Colonic mucosa (tissue), 4 donors: ENCODE results near the gene HERPUD1. TPM values are rescaled to one million over a fixed set of nuclear protein-coding genes. Genes with fewer than 3 reads are reported as not detected.

Source experiments
- DNase-seq: peaks from one replicate; pipeline ENCODE4 v3.0.0-alpha.2; 2020
- H3K27ac ChIP-seq: fragments of 200-600 bp; one replicate; pipeline ENCODE4 v1.8.0; 2021
- H3K27me3 ChIP-seq: fragments of 200-600 bp; one replicate; pipeline ENCODE4 v1.8.0; 2021
- H3K36me3 ChIP-seq: fragments of 200-600 bp; one replicate; pipeline ENCODE4 v1.8.0; 2021
- H3K4me1 ChIP-seq: fragments of 200-600 bp; one replicate; pipeline ENCODE4 v1.8.0; 2021; ENCODE audit warnings: mild to moderate bottlenecking
- H3K4me3 ChIP-seq: fragments of 200-600 bp; one replicate; pipeline ENCODE4 v1.8.0; 2021
- H3K9ac ChIP-seq, 2 donors: one replicate each; pipeline ENCODE4 v1.7.0; 2013; ENCODE audit warnings: control low read depth in 2 of 2, low read depth in 2 of 2, low read length in 2 of 2
- H3K9me3 ChIP-seq: fragments of 200-600 bp; one replicate; pipeline ENCODE4 v1.8.0; 2021
- CTCF ChIP-seq: fragments of 200-600 bp; IDR thresholded peaks from one replicate; pipeline ENCODE4 v1.8.0; 2022; ENCODE audit warnings: antibody characterized with exemption, mild to moderate bottlenecking
- intact Hi-C: fragments of 100-400 bp; cut with DNase I; formaldehyde crosslinking; loops from one replicate; pipeline ENCODE4 v1.14.1; 2022
- total RNA-seq, 2 donors: library from RNA; stranded (reverse); fragmentation: NEBNext Ultra II Directional in 1 of 2; extraction: Animal tissue kit (Norgen Biotek cat#: 25700) in 1 of 2; gene quantifications; one replicate each; pipeline ENCODE4 v1.2.1, GENCODE V29; 2021
- donor health status: healthy.
- donor health status: DM: no; HTN: no; CAD: no.
- donor health status: DM: no; HTN: no; CAD: no.

Gene HERPUD1
- total RNA-seq, 2 donors from 2014 or later: 130 to 194 TPM

GRCh38 chr16:56975714-56976113, 43.8 kb downstream of the HERPUD1 start:
- H3K4me1 ChIP-seq: no peaks in the 10 kb centered on the region
- H3K27me3 ChIP-seq: no peaks in the 10 kb centered on the region
- intact Hi-C loops: no loop called here
- no peak for TF ChIP-seq CTCF
- H3K4me3 ChIP-seq: no peak overlapping the region
- no peaks in the 10 kb centered on the region for H3K9me3 ChIP-seq
- H3K36me3 ChIP-seq: no peaks in the 10 kb centered on the region
- no peak overlapping the region for H3K27ac ChIP-seq
- no peak overlapping the region for H3K9ac ChIP-seq
- DNase-seq: no peak

- intact Hi-C loops: no loop called here
- no peaks in the 10 kb centered on the region for H3K36me3 ChIP-seq
- TF ChIP-seq CTCF: no peak
Measured at GRCh38 chr16:56977216-56977615, 45.3 kb downstream of the HERPUD1 start.

GRCh38 chr16:56977823-56978430, 46.0 kb downstream of the HERPUD1 start:
- no peaks in the 10 kb centered on the region for H3K27me3 ChIP-seq
- no peaks in the 10 kb centered on the region for H3K36me3 ChIP-seq
- intact Hi-C loops: no loop called here
- no peaks in the 10 kb centered on the region for H3K9me3 ChIP-seq
- H3K9ac ChIP-seq: no peak overlapping the region
- peaks cover 2% of the 10 kb centered on the region for H3K4me1 ChIP-seq
- no peak for DNase-seq
- no peak overlapping the region for H3K4me3 ChIP-seq
- TF ChIP-seq CTCF: no peak
- H3K27ac ChIP-seq: no peak overlapping the region

More at GRCh38 chr16:56977216-56977615, 45.3 kb downstream of the HERPUD1 start:
- H3K9ac ChIP-seq: no peak overlapping the region
- H3K4me1 ChIP-seq: no peaks in the 10 kb centered on the region
- H3K4me3 ChIP-seq: no peak overlapping the region
- no peak overlapping the region for H3K27ac ChIP-seq
- no peaks in the 10 kb centered on the region for H3K9me3 ChIP-seq
- DNase-seq: no peak
- H3K27me3 ChIP-seq: no peaks in the 10 kb centered on the region

DNA sequence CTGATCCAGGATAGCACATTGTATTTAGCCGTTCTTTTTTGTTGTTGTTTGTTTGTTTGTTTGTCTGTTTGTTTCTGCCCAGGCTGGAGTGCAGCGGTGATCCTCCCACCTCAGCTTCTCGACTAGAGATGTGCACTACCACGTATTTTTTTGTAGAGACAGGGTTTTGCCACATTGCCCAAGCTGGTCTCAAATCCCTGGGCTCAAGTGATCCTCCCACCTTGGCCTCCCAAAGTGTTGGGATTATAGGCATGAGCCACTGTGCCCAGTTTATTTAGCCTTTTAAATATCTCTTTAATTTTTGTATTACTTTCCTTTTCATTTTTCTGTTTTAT, 48.2 kb downstream of the HERPUD1 start:
- Histone ChIP-seq H3K27me3 (no peaks in the 10 kb centered on the region), H3K4me1 (peaks cover 11% of the 10 kb centered on the region), H3K36me3 (no peaks in the 10 kb centered on the region), H3K4me3 (no peak overlapping the region), H3K9ac (no peak overlapping the region), H3K9me3 (no peaks in the 10 kb centered on the region), H3K27ac (no peak overlapping the region)
- DNase-seq: no peak
- intact Hi-C loops: no loop called here
- TF ChIP-seq CTCF: no peak

GRCh38 chr16:56980792-56981724, 49.1 kb downstream of the HERPUD1 start:
- DNase-seq: no peak
- H3K9ac ChIP-seq: no peak overlapping the region
- no peaks in the 10 kb centered on the region for H3K9me3 ChIP-seq
- no peak overlapping the region for H3K27ac ChIP-seq
- intact Hi-C loops: no loop called here
- peaks cover 19% of the 10 kb centered on the region for H3K4me1 ChIP-seq
- no peaks in the 10 kb centered on the region for H3K36me3 ChIP-seq
- H3K27me3 ChIP-seq: no peaks in the 10 kb centered on the region
- H3K4me3 ChIP-seq: no peak overlapping the region
- no peak for TF ChIP-seq CTCF
